ENCODE data around the gene IL10RB.

DNA sequence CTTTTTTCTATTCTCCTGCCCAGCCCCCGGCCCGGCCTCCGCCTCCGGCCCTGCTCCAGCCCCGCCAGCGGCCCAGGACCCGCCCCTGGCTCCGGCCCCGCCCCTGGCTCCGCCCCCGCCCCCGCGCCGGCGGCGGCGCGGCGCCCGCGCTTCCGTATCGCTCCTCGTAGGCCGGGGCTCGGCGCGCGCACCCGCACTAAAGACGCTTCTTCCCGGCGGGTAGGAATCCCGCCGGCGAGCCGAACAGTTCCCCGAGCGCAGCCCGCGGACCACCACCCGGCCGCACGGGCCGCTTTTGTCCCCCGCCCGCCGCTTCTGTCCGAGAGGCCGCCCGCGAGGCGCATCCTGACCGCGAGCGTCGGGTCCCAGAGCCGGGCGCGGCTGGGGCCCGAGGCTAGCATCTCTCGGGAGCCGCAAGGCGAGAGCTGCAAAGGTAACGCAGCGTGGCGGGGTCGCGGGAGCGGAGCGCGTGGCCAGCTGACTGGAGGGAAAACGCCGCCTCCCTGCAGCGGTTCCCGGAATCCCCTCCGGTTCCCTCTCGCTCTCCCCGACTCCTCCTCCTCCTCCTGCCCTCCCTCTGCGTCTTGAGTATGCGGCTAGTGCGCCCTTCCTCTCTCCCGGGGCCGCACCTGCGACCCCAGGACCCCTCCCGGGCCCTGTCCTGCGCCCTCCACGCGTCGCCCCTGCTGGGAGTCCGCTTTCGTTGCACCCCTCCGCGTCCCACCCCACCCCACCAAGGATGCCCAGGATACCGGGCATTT lies 36.2 kb upstream of the IL10RB start, which contains the start of gene IFNAR2:
- TF ChIP-seq EZH2phosphoT487 (IDR thresholded peaks at IDR 0.05; ENCODE audit: low read depth): no peak
- TF ChIP-seq, protein P1, sequence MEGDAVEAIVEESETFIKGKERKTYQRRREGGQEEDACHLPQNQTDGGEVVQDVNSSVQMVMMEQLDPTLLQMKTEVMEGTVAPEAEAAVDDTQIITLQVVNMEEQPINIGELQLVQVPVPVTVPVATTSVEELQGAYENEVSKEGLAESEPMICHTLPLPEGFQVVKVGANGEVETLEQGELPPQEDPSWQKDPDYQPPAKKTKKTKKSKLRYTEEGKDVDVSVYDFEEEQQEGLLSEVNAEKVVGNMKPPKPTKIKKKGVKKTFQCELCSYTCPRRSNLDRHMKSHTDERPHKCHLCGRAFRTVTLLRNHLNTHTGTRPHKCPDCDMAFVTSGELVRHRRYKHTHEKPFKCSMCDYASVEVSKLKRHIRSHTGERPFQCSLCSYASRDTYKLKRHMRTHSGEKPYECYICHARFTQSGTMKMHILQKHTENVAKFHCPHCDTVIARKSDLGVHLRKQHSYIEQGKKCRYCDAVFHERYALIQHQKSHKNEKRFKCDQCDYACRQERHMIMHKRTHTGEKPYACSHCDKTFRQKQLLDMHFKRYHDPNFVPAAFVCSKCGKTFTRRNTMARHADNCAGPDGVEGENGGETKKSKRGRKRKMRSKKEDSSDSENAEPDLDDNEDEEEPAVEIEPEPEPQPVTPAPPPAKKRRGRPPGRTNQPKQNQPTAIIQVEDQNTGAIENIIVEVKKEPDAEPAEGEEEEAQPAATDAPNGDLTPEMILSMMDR (IDR thresholded peaks at IDR 0.05; ENCODE audit: low read depth, low read length): no peak

All from OCI-LY3 (cell line).